ENCODE data around the gene TXNRD2. TPM values are rescaled to one million over a fixed set of nuclear protein-coding genes. Genes with fewer than 3 reads are reported as not detected.
"Not testable (repeated sequence)": the region's sequence is repeated elsewhere in the genome, so short reads cannot be mapped to it uniquely, and the experiment has no call there.

Gene TXNRD2
- total and polyA plus RNA-seq, 8 donors, result 6.4 to 69.5 (median 42.3) TPM

DNA sequence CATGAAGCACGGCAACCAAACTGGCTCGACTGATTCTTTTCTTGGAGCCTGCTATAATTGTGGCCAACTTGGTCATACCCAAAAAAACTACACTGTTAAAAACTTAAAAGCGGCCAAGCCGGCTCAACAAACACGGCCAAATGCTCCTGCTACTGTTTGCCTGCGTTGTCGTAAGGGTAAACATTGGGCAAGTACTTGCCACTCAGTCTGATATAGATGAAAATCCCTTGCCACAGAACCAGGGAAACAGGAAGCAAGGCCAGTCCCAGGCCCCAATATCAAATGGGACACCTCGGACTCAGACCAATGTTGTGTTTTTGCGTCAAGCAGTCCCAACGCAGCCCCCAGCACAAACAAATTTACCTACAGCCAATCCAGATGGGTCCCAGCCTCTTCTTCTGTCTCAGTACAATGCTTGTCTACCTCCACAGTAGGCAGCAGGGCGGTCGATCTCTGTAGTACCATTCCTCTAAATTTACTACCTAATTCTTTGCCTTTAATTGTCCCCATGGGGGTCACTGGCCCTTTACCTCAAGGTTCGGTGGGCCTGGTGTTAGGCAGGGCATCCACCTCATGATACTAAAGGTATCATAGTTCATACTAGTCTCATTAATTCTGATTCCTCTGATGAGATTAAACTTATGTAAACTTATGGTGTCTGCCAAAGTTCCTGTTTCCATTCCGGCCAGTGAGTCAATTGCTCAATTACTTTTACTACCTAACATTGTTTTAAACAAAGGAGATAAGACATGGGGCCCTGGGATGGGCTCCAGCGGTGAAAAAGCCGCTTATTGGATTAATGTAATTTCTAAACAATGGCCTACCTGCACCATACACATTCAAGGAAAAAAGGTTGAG is 3.8 kb downstream of the TXNRD2 start:
- intact Hi-C loops (cut with DNase I; ENCODE audit: low total_unique reads), result no loop called here
- TF ChIP-seq POLR2A (IDR thresholded peaks at IDR 0.05) (no peak), POLR2AphosphoS5 (IDR thresholded peaks at IDR 0.05) (peak in 2 of 3 donors; percentile 25 to 61)
- Histone ChIP-seq H3K36me3 (peaks cover 0 to 14% (median 0%) of the 10 kb centered on the region in 4 donors), H3K9me3 (peaks cover 0 to 12% (median 0%) of the 10 kb centered on the region in 4 donors), H3K27ac (peak overlapping the region; percentile 60 to 98 (median 80)), H3K27me3 (no peaks in the 10 kb centered on the region), H3K4me3 (no peak overlapping the region), H3K4me1 (peaks cover 47 to 66% (median 60%) of the 10 kb centered on the region in 4 donors)
- peak in 1 of 2 donors; percentile 81 for DNase-seq
- WGBS, 5 donors, result 43 to 65% (median 48%) methylated on average over 16 of the region's 16 CpGs

DNA sequence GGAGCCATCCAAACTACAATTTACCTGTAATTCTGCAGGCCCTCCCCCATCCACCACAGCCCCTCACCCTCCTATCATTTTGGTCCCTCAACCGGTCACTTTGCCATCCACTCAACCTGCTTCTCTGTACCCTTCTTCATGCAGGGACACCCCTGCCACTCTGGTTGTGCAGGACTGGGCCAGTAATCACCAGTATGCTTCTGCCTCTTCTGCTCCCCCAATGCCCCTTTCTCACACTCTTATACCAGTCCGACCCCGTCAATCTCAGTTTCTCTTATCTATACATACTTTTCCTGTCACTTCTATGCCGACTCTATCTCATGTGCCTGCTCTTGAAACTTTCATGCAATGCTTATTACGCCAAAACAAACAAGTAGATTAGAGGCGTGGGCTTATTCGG is 5.1 kb downstream of the TXNRD2 start:
- Histone ChIP-seq H3K27ac (peak overlapping the region in 3 of 5 donors; percentile 9 to 98 (median 80)), H3K4me1 (peaks cover 41 to 66% (median 61%) of the 10 kb centered on the region in 4 donors), H3K27me3 (no peaks in the 10 kb centered on the region), H3K36me3 (peaks cover 0 to 14% (median 0%) of the 10 kb centered on the region in 4 donors), H3K4me3 (no peak overlapping the region), H3K9me3 (peaks cover 0 to 12% (median 0%) of the 10 kb centered on the region in 4 donors)
- 61 to 88% (median 68%) methylated on average over 7 of the region's 7 CpGs for WGBS, 5 donors
- intact Hi-C loops (cut with DNase I; ENCODE audit: low total_unique reads), result no loop called here
- no peak for TF ChIP-seq CTCF (IDR thresholded peaks at IDR 0.05)
- TF ChIP-seq POLR2AphosphoS5 (IDR thresholded peaks at IDR 0.05), result no peak
- no peak for TF ChIP-seq POLR2A (IDR thresholded peaks at IDR 0.05)
- no peak for TF ChIP-seq EP300 (IDR thresholded peaks at IDR 0.05)
- no peak for DNase-seq

GRCh38 chr22:19935123-19935718 is 6.4 kb downstream of the TXNRD2 start:
- Histone ChIP-seq H3K36me3 (peaks cover 0 to 23% (median 6%) of the 10 kb centered on the region in 4 donors), H3K27ac (peak overlapping the region in 2 of 5 donors; percentile 12 to 98), H3K9me3 (peaks cover 0 to 12% (median 0%) of the 10 kb centered on the region in 4 donors), H3K4me1 (peaks cover 31 to 56% (median 51%) of the 10 kb centered on the region in 4 donors)
- intact Hi-C loops (cut with DNase I; ENCODE audit: low total_unique reads); H3K27me3 ChIP-seq; H3K4me3 ChIP-seq; DNase-seq: not testable (repeated sequence)
- WGBS, 5 donors, result 58 to 81% (median 74%) methylated on average over 11 of the region's 11 CpGs

DNA sequence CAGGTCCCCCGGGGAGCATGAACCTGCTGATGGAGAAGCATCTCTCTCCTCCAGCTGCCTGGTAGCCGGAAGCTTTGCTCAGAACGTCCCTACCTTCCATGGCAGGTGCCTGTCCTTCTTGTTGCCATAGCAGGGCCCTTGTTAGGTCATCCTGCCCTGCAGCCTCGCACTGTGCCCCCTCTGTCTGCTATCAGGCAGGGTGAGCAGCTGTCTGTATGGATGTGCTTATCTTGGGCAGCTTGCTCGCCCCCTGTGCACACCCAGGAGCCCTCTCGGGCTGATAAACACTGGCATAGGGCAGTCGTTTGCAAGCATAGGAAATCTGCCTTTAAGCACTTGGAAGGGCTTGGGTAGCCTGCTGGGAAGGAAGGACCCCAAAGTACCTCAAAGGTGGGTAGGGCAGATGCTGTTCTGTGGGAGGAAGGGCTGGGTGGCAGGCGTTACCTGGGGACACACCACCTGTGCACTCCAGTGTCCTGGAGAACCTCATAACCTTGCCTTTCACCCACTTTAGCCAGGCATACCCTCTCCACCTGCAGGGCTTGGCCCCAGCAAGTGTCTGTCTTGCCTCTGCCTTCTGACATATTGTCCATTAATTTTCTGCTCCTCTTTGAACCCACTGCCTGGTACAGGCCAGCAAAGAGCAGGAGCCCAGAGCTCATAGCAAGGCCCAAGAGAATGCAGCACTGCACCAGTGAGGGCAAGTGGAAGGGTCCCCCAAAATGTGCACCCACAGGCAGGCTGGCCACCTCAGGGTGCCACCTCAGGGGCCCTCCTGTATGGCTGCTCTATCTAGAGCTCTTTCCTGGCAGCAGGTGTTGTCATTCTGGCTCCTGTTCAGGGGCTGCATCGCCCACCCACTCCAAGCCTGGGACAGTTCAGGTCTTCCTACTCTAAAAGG is 8.0 kb downstream of the TXNRD2 start:
- TF ChIP-seq CTCF (IDR thresholded peaks at IDR 0.05), result no peak
- no peak for TF ChIP-seq EP300 (IDR thresholded peaks at IDR 0.05)
- TF ChIP-seq POLR2AphosphoS5 (IDR thresholded peaks at IDR 0.05), result no peak
- TF ChIP-seq POLR2A (IDR thresholded peaks at IDR 0.05), result no peak
- no peak for DNase-seq
- intact Hi-C loops (cut with DNase I; ENCODE audit: low total_unique reads), result no loop called here
- H3K4me3 ChIP-seq, result no peak overlapping the region
- peaks cover 0 to 12% (median 0%) of the 10 kb centered on the region in 4 donors for H3K9me3 ChIP-seq
- 58 to 80% (median 68%) methylated on average over 9 of the region's 9 CpGs for WGBS, 5 donors
- H3K4me1 ChIP-seq, result peaks cover 23 to 45% (median 35%) of the 10 kb centered on the region in 4 donors
- H3K27ac ChIP-seq, result peak overlapping the region in 3 of 5 donors; percentile 46 to 63 (median 56)
- peaks cover 0 to 35% (median 13%) of the 10 kb centered on the region in 4 donors for H3K36me3 ChIP-seq
- H3K27me3 ChIP-seq, result no peaks in the 10 kb centered on the region
